NCI-H748 treated with DMSO at 0.1 percent for 48 hours (cell line): ENCODE results near the gene TTC9.

Experiments
- DNase-seq: peaks from one replicate; lab custom pipeline; 2025; lab: John Stamatoyannopoulos, UW

The TTC9 gene

DNA sequence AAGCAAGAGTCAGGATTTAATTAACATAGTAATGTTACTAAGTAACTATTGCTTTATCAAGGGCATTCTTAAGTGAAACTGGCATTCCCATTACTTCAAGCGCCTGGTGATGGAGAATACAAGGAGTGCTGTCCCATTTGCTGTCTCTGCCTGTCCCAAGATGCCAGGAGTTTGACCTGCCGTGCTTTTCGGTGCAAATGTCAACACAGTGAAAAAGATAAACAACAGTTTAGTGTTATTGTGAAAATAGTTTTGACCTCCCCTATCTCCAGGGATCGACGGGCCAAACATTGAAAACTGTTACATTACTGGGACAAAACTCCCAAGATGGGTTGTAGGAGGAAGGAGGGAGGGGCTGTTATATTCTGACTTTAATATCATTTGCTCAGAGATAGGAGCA, 74.8 kb downstream of the TTC9 start:
- DNase-seq = no peak

GRCh38 chr14:70716958-70717357, 75.2 kb downstream of the TTC9 start:
- DNase-seq = no peak

- no peak for DNase-seq
These were observed 76.8 kb downstream of the TTC9 start for GRCh38 chr14:70718383-70719118.

DNA sequence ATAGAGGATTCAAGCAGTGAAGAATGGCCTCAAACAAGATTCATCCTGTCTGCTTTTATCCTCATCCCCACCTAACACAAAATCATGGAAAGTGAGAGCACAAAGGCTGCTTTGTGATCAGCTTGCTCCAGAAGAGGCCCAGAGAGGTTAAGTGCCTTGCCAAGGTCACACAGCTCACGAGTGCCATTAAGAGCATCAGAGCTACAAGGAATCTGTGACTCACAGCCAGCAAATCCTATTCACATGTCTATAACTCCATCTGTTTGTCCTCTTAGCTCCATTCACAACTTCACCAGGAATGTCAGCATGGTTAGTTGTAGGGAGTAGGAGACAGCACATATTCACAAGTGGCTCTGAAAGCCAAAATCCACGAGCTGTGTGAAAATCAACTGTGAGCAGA, 79.8 kb downstream of the TTC9 start:
- DNase-seq = no peak

DNA sequence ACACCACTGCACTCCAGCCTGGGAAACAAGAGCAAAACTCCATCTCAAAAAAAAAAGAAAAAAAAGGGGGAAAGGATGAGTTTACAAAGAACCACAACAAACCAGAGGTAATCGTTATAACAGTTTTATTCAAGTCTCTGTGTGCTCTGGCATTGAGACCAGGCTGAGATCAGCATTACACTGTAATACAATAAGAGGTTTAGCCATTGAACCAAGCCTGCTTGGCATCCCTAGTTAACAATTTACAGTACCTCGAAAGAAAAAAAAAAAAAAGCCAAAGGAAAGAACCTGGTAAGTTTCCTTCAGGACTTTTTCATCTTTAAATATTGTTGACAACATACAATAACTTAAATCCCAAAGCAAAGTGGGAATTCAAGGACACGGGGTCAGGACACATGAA, 80.7 kb downstream of the TTC9 start:
- DNase-seq = no peak

DNA sequence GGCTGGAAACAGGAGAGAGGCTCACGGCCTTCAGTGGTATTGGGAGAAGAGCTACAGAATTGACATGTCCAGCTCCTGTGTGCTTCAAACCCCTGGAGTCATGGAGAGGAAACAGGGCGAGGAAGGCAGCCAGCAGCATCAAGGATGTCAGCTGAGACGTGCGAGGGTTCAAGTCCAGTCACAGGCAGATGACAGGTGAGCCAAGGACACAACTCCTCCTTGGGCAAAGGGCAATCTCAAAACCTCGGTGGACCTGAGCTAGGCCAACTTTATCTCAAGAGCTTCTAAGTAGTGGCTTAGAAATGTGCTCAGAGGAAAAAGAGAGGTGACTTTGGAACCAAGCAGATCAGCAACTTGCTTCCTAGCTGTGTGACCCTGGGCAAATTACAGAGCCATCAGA, 81.6 kb downstream of the TTC9 start:
- DNase-seq = no peak

- DNase-seq = no peak
These were observed 82.4 kb downstream of the TTC9 start for GRCh38 chr14:70724110-70724509.

GRCh38 chr14:70724944-70725343, 83.2 kb downstream of the TTC9 start:
- DNase-seq = no peak
